Body of pancreas (tissue), 4 donors: ENCODE measurements around the gene TOMT.

Source experiments
- POLR2A ChIP-seq, 3 donors: fragments of 450-650 bp; IDR thresholded peaks; one replicate each; pipeline ENCODE4 v1.6.1; 2016; ENCODE audit warnings: antibody characterized with exemption in 3 of 3, mild to moderate bottlenecking in 2 of 3
- TF ChIP-seq, protein P1 (sequence below), 7 experiments: fragments of 450-650 bp in 4 of 7; fragments of 200-600 bp in 3 of 7; sonication (generic) in 3 of 7; IDR thresholded peaks; one replicate each; pipeline ENCODE4 v1.5.1; 2016 to 2019; ENCODE audit warnings: antibody characterized with exemption in 7 of 7

DNA sequence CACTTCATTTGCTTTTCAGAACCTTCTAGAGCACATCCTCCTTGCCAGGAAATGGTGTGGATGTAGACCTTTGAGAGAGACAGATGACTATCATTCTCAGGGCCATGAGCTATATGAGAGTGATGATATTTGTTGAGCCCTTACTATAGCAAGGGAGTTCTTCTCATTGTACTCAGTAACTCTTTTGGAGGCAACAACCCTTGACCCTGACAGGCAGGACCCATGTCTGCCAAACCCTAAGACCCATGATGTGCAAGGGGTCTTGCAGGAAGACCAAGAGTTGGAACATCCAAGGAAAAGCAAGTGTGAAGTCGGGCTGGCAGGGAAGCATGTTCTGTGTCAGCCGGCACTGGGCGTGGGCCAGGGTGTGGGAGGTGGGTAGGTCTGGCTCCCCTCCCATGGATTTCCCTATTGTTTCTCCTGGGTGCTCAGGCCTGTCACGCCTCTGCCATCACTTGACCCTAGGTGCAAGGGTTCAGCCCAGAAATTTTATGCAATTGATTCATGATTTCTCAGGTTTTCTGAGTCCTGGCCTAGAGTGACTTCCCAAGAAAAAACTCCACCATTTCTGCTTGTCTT, 31.0 kb downstream of the TOMT start:
- TF ChIP-seq, protein P1, sequence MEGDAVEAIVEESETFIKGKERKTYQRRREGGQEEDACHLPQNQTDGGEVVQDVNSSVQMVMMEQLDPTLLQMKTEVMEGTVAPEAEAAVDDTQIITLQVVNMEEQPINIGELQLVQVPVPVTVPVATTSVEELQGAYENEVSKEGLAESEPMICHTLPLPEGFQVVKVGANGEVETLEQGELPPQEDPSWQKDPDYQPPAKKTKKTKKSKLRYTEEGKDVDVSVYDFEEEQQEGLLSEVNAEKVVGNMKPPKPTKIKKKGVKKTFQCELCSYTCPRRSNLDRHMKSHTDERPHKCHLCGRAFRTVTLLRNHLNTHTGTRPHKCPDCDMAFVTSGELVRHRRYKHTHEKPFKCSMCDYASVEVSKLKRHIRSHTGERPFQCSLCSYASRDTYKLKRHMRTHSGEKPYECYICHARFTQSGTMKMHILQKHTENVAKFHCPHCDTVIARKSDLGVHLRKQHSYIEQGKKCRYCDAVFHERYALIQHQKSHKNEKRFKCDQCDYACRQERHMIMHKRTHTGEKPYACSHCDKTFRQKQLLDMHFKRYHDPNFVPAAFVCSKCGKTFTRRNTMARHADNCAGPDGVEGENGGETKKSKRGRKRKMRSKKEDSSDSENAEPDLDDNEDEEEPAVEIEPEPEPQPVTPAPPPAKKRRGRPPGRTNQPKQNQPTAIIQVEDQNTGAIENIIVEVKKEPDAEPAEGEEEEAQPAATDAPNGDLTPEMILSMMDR (IDR thresholded peaks at IDR 0.05): no peak
- no peak for TF ChIP-seq POLR2A (IDR thresholded peaks at IDR 0.05)
